ENCODE data around the gene CEND1.

The CEND1 gene

GRCh38 chr11:770642-771616 lies 19.0 kb downstream of the CEND1 start:
- H3K36me3 ChIP-seq (ENCODE audit: insufficient read depth, low read length) = peaks cover 61% of the 10 kb centered on the region

GRCh38 chr11:769887-770641 lies 19.8 kb downstream of the CEND1 start:
- no peak overlapping the region for H2AFZ ChIP-seq (ENCODE audit: low read depth, low read length)
- H3K27me3 ChIP-seq (ENCODE audit: insufficient read depth, low read length) = no peaks in the 10 kb centered on the region
- no peak overlapping the region for H3K4me3 ChIP-seq (ENCODE audit: low read length)
- H3K36me3 ChIP-seq (ENCODE audit: insufficient read depth, low read length) = peaks cover 63% of the 10 kb centered on the region
- H3K4me1 ChIP-seq (ENCODE audit: insufficient read depth, low read length) = peaks cover under 1% of the 10 kb centered on the region
- H3K9me3 ChIP-seq (ENCODE audit: low read length) = no peaks in the 10 kb centered on the region

More at GRCh38 chr11:770642-771616, 19.0 kb downstream of the CEND1 start:
- Histone ChIP-seq H3K4me1 (ENCODE audit: insufficient read depth, low read length) (peaks cover 8% of the 10 kb centered on the region), H3K27me3 (ENCODE audit: insufficient read depth, low read length) (no peaks in the 10 kb centered on the region), H3K4me3 (ENCODE audit: low read length) (no peak overlapping the region), H3K9me3 (ENCODE audit: low read length) (no peaks in the 10 kb centered on the region), H2AFZ (ENCODE audit: low read depth, low read length) (no peak overlapping the region)

GRCh38 chr11:767238-767637 lies 22.7 kb downstream of the CEND1 start:
- no peaks in the 10 kb centered on the region for H3K9me3 ChIP-seq (ENCODE audit: low read length)
- H2AFZ ChIP-seq (ENCODE audit: low read depth, low read length) = no peak overlapping the region
- peaks cover 67% of the 10 kb centered on the region for H3K36me3 ChIP-seq (ENCODE audit: insufficient read depth, low read length)

GRCh38 chr11:766936-767210 lies 23.0 kb downstream of the CEND1 start:
- Histone ChIP-seq H3K36me3 (ENCODE audit: insufficient read depth, low read length) (peaks cover 66% of the 10 kb centered on the region), H3K4me3 (ENCODE audit: low read length) (no peak overlapping the region), H3K9me3 (ENCODE audit: low read length) (no peaks in the 10 kb centered on the region)

More at GRCh38 chr11:767238-767637, 22.7 kb downstream of the CEND1 start:
- no peaks in the 10 kb centered on the region for H3K4me1 ChIP-seq (ENCODE audit: insufficient read depth, low read length)
- no peaks in the 10 kb centered on the region for H3K27me3 ChIP-seq (ENCODE audit: insufficient read depth, low read length)
- H3K4me3 ChIP-seq (ENCODE audit: low read length) = no peak overlapping the region

GRCh38 chr11:766106-766935 lies 23.6 kb downstream of the CEND1 start:
- H2AFZ ChIP-seq (ENCODE audit: low read depth, low read length) = no peak overlapping the region
- no peaks in the 10 kb centered on the region for H3K27me3 ChIP-seq (ENCODE audit: insufficient read depth, low read length)
- no peaks in the 10 kb centered on the region for H3K9me3 ChIP-seq (ENCODE audit: low read length)
- H3K36me3 ChIP-seq (ENCODE audit: insufficient read depth, low read length) = peaks cover 65% of the 10 kb centered on the region
- H3K4me1 ChIP-seq (ENCODE audit: insufficient read depth, low read length) = no peaks in the 10 kb centered on the region
- no peak overlapping the region for H3K4me3 ChIP-seq (ENCODE audit: low read length)

More at GRCh38 chr11:766936-767210, 23.0 kb downstream of the CEND1 start:
- Histone ChIP-seq H3K4me1 (ENCODE audit: insufficient read depth, low read length) (no peaks in the 10 kb centered on the region), H2AFZ (ENCODE audit: low read depth, low read length) (no peak overlapping the region), H3K27me3 (ENCODE audit: insufficient read depth, low read length) (no peaks in the 10 kb centered on the region)

GRCh38 chr11:765802-766091 lies 24.1 kb downstream of the CEND1 start:
- Histone ChIP-seq H3K4me1 (ENCODE audit: insufficient read depth, low read length) (no peaks in the 10 kb centered on the region), H3K9me3 (ENCODE audit: low read length) (no peaks in the 10 kb centered on the region), H3K36me3 (ENCODE audit: insufficient read depth, low read length) (peaks cover 65% of the 10 kb centered on the region), H2AFZ (ENCODE audit: low read depth, low read length) (no peak overlapping the region), H3K4me3 (ENCODE audit: low read length) (no peak overlapping the region), H3K27me3 (ENCODE audit: insufficient read depth, low read length) (no peaks in the 10 kb centered on the region)

- no peak overlapping the region for H3K4me3 ChIP-seq (ENCODE audit: low read length)
- H3K4me1 ChIP-seq (ENCODE audit: insufficient read depth, low read length) = no peaks in the 10 kb centered on the region
- no peaks in the 10 kb centered on the region for H3K9me3 ChIP-seq (ENCODE audit: low read length)
- peaks cover 65% of the 10 kb centered on the region for H3K36me3 ChIP-seq (ENCODE audit: insufficient read depth, low read length)
- no peaks in the 10 kb centered on the region for H3K27me3 ChIP-seq (ENCODE audit: insufficient read depth, low read length)
- H2AFZ ChIP-seq (ENCODE audit: low read depth, low read length) = no peak overlapping the region
Observed at GRCh38 chr11:765025-765801, 24.7 kb downstream of the CEND1 start.

- Histone ChIP-seq H2AFZ (ENCODE audit: low read depth, low read length) (no peak overlapping the region), H3K9me3 (ENCODE audit: low read length) (no peaks in the 10 kb centered on the region), H3K27me3 (ENCODE audit: insufficient read depth, low read length) (no peaks in the 10 kb centered on the region), H3K36me3 (ENCODE audit: insufficient read depth, low read length) (peaks cover 65% of the 10 kb centered on the region), H3K4me1 (ENCODE audit: insufficient read depth, low read length) (no peaks in the 10 kb centered on the region), H3K4me3 (ENCODE audit: low read length) (no peak overlapping the region)
Observed at GRCh38 chr11:764322-765024, 25.4 kb downstream of the CEND1 start.

- Histone ChIP-seq H3K4me1 (ENCODE audit: insufficient read depth, low read length) (no peaks in the 10 kb centered on the region), H3K4me3 (ENCODE audit: low read length) (no peak overlapping the region), H3K9me3 (ENCODE audit: low read length) (no peaks in the 10 kb centered on the region), H2AFZ (ENCODE audit: low read depth, low read length) (no peak overlapping the region), H3K36me3 (ENCODE audit: insufficient read depth, low read length) (peaks cover 72% of the 10 kb centered on the region), H3K27me3 (ENCODE audit: insufficient read depth, low read length) (no peaks in the 10 kb centered on the region)
Observed at GRCh38 chr11:763549-764321, 26.2 kb downstream of the CEND1 start.

- no peaks in the 10 kb centered on the region for H3K9me3 ChIP-seq (ENCODE audit: low read length)
- no peak overlapping the region for H3K4me3 ChIP-seq (ENCODE audit: low read length)
- no peaks in the 10 kb centered on the region for H3K27me3 ChIP-seq (ENCODE audit: insufficient read depth, low read length)
- peaks cover 73% of the 10 kb centered on the region for H3K36me3 ChIP-seq (ENCODE audit: insufficient read depth, low read length)
- H2AFZ ChIP-seq (ENCODE audit: low read depth, low read length) = no peak overlapping the region
- no peaks in the 10 kb centered on the region for H3K4me1 ChIP-seq (ENCODE audit: insufficient read depth, low read length)
Observed at GRCh38 chr11:763073-763463, 26.8 kb downstream of the CEND1 start.

GRCh38 chr11:762421-763072 lies 27.3 kb downstream of the CEND1 start:
- H3K27me3 ChIP-seq (ENCODE audit: insufficient read depth, low read length) = no peaks in the 10 kb centered on the region
- no peaks in the 10 kb centered on the region for H3K4me1 ChIP-seq (ENCODE audit: insufficient read depth, low read length)
- peaks cover 75% of the 10 kb centered on the region for H3K36me3 ChIP-seq (ENCODE audit: insufficient read depth, low read length)
- no peaks in the 10 kb centered on the region for H3K9me3 ChIP-seq (ENCODE audit: low read length)
- H3K4me3 ChIP-seq (ENCODE audit: low read length) = no peak overlapping the region
- H2AFZ ChIP-seq (ENCODE audit: low read depth, low read length) = no peak overlapping the region

All from neuron (in vitro differentiated cells).